ENCODE results near the gene ULK1.

The ULK1 gene

DNA sequence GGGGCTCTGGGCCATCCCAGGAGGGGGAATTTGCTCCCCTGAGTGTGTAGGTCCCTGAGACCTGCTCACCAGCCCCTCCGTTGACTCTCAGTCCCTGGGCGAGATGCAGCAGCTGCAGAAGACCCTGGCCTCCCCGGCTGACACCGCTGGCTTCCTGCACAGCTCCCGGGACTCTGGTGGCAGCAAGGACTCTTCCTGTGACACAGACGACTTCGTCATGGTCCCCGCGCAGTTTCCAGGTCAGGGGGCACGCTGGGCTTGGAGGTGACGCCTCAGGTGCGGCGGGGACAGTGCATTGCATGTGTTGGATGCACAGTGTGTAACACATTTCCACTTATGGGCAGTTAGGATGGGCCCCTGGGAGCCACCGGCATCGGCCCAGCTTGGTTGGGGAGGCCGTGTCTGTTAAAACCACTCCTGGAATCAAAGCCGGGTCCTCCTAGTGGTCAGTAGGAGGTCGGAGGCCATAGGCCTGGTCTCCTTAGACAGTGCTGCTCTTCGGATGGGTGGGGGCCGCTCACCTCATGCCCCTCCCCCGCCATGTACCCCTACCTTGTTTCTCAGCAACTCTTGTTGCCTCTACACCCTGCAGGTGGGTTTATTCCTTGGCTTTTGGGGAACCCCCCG lies 17.5 kb downstream of the ULK1 start:
- Histone ChIP-seq H3K4me2 (ENCODE audit: low read length, poor library complexity, severe bottlenecking) (no peak overlapping the region), H3K4me3 (ENCODE audit: insufficient read depth in 1 of 2, low read depth in 1 of 2, low read length in 2 of 2) (no peak overlapping the region), H4K8ac (ENCODE audit: low read length) (no peak overlapping the region), H3K23ac (ENCODE audit: low read length in 2 of 2) (no peak overlapping the region), H2BK15ac (ENCODE audit: low read depth, poor library complexity, severe bottlenecking) (no peak overlapping the region), H3K14ac (ENCODE audit: low read length in 2 of 2) (no peak overlapping the region), H4K91ac (ENCODE audit: low read length) (no peak overlapping the region), H2BK120ac (ENCODE audit: low read depth, low read length) (no peak overlapping the region), H3K4ac (ENCODE audit: low read depth in 1 of 2, low read length in 2 of 2) (no peak overlapping the region), H2BK5ac (ENCODE audit: low read depth, low read length, poor library complexity, severe bottlenecking) (no peak overlapping the region), H2BK12ac (ENCODE audit: low read length in 2 of 2) (no peak overlapping the region), H3K9me3 (ENCODE audit: control insufficient read depth, low read length) (no peaks in the 10 kb centered on the region), H2AK5ac (ENCODE audit: low read length, severe bottlenecking) (no peak overlapping the region), H3K4me1 (ENCODE audit: control insufficient read depth, insufficient read depth, low read depth, low read length) (peaks cover 32% of the 10 kb centered on the region), H3K36me3 (ENCODE audit: control insufficient read depth in 1 of 2, insufficient read depth in 2 of 2, low read depth in 1 of 2, low read length in 2 of 2) (peaks cover 60 to 93% of the 10 kb centered on the region in 2 experiments), H3K27ac (ENCODE audit: low read length, poor library complexity, severe bottlenecking) (no peak overlapping the region), H2AFZ (ENCODE audit: low read depth, low read length) (no peak overlapping the region), H3K18ac (ENCODE audit: low read depth in 1 of 2, low read length in 2 of 2) (no peak overlapping the region), H3K27me3 (ENCODE audit: control insufficient read depth in 1 of 2, insufficient read depth in 1 of 2, low read length in 2 of 2) (no peaks in the 10 kb centered on the region), H3K79me1 (replicated peaks; ENCODE audit: low read length, poor library complexity, severe bottlenecking) (peaks cover 43% of the 10 kb centered on the region), H3K9ac (ENCODE audit: low read length) (peak overlapping the region; percentile 22)
- no peak for DNase-seq
- WGBS = 91% methylated on average over 22 of the region's 22 CpGs

DNA sequence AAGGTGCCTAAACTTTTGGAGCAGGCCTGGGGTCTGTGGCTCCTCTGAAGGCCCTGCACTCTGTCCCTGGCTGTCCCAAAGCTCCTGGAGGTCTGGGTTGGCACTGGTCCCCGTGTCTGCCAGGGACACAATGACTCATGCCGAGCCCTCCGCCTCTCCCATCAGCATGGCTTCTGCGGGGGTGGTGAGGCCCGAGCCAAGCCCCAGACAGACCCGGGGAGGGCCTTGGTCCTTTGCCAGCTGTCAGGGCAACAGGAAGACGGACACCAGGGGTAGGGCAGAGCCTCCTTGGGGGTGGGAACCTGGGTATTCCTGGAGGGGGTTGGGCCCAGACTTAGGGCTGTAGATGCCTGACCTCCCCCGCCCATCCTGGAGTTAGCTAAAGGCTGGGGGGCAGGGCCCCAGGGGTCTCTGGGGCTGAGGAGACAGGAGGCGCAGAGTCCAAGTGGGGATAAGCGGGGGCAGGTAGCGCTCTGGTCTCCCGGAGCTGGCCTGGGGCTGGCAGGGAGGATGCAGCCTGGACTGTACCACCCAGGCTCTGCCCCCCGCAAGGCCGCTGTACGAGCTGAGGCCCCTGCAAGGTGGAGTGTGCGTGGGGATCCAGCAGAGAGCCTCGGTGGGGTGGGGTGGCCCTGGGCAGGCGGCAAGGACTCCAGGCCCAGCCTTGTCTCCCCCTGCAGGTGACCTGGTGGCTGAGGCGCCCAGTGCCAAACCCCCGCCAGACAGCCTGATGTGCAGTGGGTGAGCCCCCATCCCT lies 18.3 kb downstream of the ULK1 start:
- no peaks in the 10 kb centered on the region for H3K27me3 ChIP-seq (ENCODE audit: control insufficient read depth in 1 of 2, insufficient read depth in 1 of 2, low read length in 2 of 2)
- no peak overlapping the region for H2BK5ac ChIP-seq (ENCODE audit: low read depth, low read length, poor library complexity, severe bottlenecking)
- peak overlapping the region; percentile 55 for H2AK5ac ChIP-seq (ENCODE audit: low read length, severe bottlenecking)
- H3K4me3 ChIP-seq (ENCODE audit: insufficient read depth in 1 of 2, low read depth in 1 of 2, low read length in 2 of 2) = no peak overlapping the region
- peaks cover 32% of the 10 kb centered on the region for H3K4me1 ChIP-seq (ENCODE audit: control insufficient read depth, insufficient read depth, low read depth, low read length)
- peaks cover 38% of the 10 kb centered on the region for H3K79me1 ChIP-seq (replicated peaks; ENCODE audit: low read length, poor library complexity, severe bottlenecking)
- no peak overlapping the region for H2AFZ ChIP-seq (ENCODE audit: low read depth, low read length)
- H2BK15ac ChIP-seq (ENCODE audit: low read depth, poor library complexity, severe bottlenecking) = peak overlapping the region; percentile 21
- peak overlapping the region; percentile 22 for H3K9ac ChIP-seq (ENCODE audit: low read length)
- peak overlapping the region; percentile 65 for H4K91ac ChIP-seq (ENCODE audit: low read length)
- no peaks in the 10 kb centered on the region for H3K9me3 ChIP-seq (ENCODE audit: control insufficient read depth, low read length)
- no peak overlapping the region for H4K8ac ChIP-seq (ENCODE audit: low read length)
- H3K14ac ChIP-seq (ENCODE audit: low read length in 2 of 2) = peak overlapping the region in 1 of 2 experiments; percentile 26
- H3K23ac ChIP-seq (ENCODE audit: low read length in 2 of 2) = no peak overlapping the region
- H2BK12ac ChIP-seq (ENCODE audit: low read length in 2 of 2) = peak overlapping the region in 1 of 2 experiments; percentile 47
- peak overlapping the region; percentile 0 for H3K4me2 ChIP-seq (ENCODE audit: low read length, poor library complexity, severe bottlenecking)
- 73% methylated on average over 19 of the region's 20 CpGs for WGBS
- H3K4ac ChIP-seq (ENCODE audit: low read depth in 1 of 2, low read length in 2 of 2) = peak overlapping the region in 1 of 2 experiments; percentile 17
- no peak overlapping the region for H3K27ac ChIP-seq (ENCODE audit: low read length, poor library complexity, severe bottlenecking)
- H2BK120ac ChIP-seq (ENCODE audit: low read depth, low read length) = no peak overlapping the region
- H3K18ac ChIP-seq (ENCODE audit: low read depth in 1 of 2, low read length in 2 of 2) = peak overlapping the region in 1 of 2 experiments; percentile 68
- peak; percentile 74 for DNase-seq
- peaks cover 63 to 93% of the 10 kb centered on the region in 2 experiments for H3K36me3 ChIP-seq (ENCODE audit: control insufficient read depth in 1 of 2, insufficient read depth in 2 of 2, low read depth in 1 of 2, low read length in 2 of 2)

DNA sequence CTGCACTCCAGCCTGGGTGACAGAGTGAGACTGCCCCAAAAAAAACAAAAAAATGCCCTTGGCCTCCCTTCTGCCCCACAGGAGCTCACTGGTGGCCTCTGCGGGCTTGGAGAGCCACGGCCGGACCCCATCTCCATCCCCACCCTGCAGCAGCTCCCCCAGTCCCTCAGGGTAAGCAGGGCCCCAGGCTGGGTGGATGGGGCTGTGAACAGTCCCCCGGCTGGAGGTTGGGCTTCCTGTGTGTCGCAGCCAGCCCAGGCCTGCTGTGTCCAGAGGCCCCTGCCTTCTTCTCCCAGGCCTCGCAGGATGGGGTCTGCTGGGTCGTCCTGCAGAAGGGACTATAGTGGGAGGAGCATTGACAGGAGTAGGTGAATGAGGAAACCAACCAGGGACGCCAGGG lies 19.2 kb downstream of the ULK1 start:
- Histone ChIP-seq H4K91ac (ENCODE audit: low read length) (no peak overlapping the region), H2AFZ (ENCODE audit: low read depth, low read length) (no peak overlapping the region), H3K4ac (ENCODE audit: low read depth in 1 of 2, low read length in 2 of 2) (no peak overlapping the region), H3K4me1 (ENCODE audit: control insufficient read depth, insufficient read depth, low read depth, low read length) (peaks cover 32% of the 10 kb centered on the region), H3K18ac (ENCODE audit: low read depth in 1 of 2, low read length in 2 of 2) (no peak overlapping the region), H3K4me3 (ENCODE audit: insufficient read depth in 1 of 2, low read depth in 1 of 2, low read length in 2 of 2) (no peak overlapping the region), H3K27me3 (ENCODE audit: control insufficient read depth in 1 of 2, insufficient read depth in 1 of 2, low read length in 2 of 2) (no peaks in the 10 kb centered on the region), H3K27ac (ENCODE audit: low read length, poor library complexity, severe bottlenecking) (no peak overlapping the region), H3K4me2 (ENCODE audit: low read length, poor library complexity, severe bottlenecking) (no peak overlapping the region), H2BK5ac (ENCODE audit: low read depth, low read length, poor library complexity, severe bottlenecking) (no peak overlapping the region), H3K79me1 (replicated peaks; ENCODE audit: low read length, poor library complexity, severe bottlenecking) (peaks cover 30% of the 10 kb centered on the region), H3K36me3 (ENCODE audit: control insufficient read depth in 1 of 2, insufficient read depth in 2 of 2, low read depth in 1 of 2, low read length in 2 of 2) (peaks cover 65 to 93% of the 10 kb centered on the region in 2 experiments), H3K14ac (ENCODE audit: low read length in 2 of 2) (no peak overlapping the region), H2AK5ac (ENCODE audit: low read length, severe bottlenecking) (no peak overlapping the region), H2BK12ac (ENCODE audit: low read length in 2 of 2) (no peak overlapping the region), H3K9ac (ENCODE audit: low read length) (no peak overlapping the region), H2BK15ac (ENCODE audit: low read depth, poor library complexity, severe bottlenecking) (no peak overlapping the region), H4K8ac (ENCODE audit: low read length) (no peak overlapping the region), H3K23ac (ENCODE audit: low read length in 2 of 2) (no peak overlapping the region), H2BK120ac (ENCODE audit: low read depth, low read length) (no peak overlapping the region), H3K9me3 (ENCODE audit: control insufficient read depth, low read length) (no peaks in the 10 kb centered on the region)
- 87% methylated on average over 8 of the region's 8 CpGs for WGBS
- no peak for DNase-seq

DNA sequence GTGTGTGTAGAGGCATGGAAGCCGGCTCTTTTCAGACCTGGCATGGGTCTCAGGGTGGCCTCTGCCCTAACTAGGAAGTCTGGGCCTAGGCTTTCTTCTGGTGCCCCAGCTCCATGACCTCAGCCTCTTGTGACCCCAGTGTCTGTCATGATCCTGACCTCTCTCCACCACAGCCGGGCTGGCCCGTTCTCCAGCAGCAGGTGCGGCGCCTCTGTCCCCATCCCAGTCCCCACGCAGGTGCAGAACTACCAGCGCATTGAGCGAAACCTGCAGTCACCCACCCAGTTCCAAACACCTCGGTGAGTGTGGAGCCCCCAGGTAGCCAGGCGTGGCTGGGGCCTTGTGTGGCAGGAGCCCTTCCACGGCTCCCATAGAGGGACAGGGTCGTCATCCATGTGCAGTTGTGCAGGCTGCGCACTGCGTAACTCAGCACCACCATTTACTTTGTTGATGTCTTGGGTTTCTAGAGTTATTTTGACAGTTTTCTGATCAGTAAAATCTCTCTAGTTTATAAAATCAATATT lies 19.8 kb downstream of the ULK1 start:
- Histone ChIP-seq H3K9ac (ENCODE audit: low read length) (no peak overlapping the region), H3K9me3 (ENCODE audit: control insufficient read depth, low read length) (no peaks in the 10 kb centered on the region), H3K23ac (ENCODE audit: low read length in 2 of 2) (no peak overlapping the region), H4K91ac (ENCODE audit: low read length) (no peak overlapping the region), H3K4me2 (ENCODE audit: low read length, poor library complexity, severe bottlenecking) (no peak overlapping the region), H2BK15ac (ENCODE audit: low read depth, poor library complexity, severe bottlenecking) (no peak overlapping the region), H3K14ac (ENCODE audit: low read length in 2 of 2) (no peak overlapping the region), H3K4me3 (ENCODE audit: insufficient read depth in 1 of 2, low read depth in 1 of 2, low read length in 2 of 2) (no peak overlapping the region), H2AK5ac (ENCODE audit: low read length, severe bottlenecking) (no peak overlapping the region), H3K4ac (ENCODE audit: low read depth in 1 of 2, low read length in 2 of 2) (no peak overlapping the region), H2AFZ (ENCODE audit: low read depth, low read length) (no peak overlapping the region), H3K27ac (ENCODE audit: low read length, poor library complexity, severe bottlenecking) (no peak overlapping the region), H3K36me3 (ENCODE audit: control insufficient read depth in 1 of 2, insufficient read depth in 2 of 2, low read depth in 1 of 2, low read length in 2 of 2) (peaks cover 65 to 93% of the 10 kb centered on the region in 2 experiments), H3K18ac (ENCODE audit: low read depth in 1 of 2, low read length in 2 of 2) (no peak overlapping the region), H3K27me3 (ENCODE audit: control insufficient read depth in 1 of 2, insufficient read depth in 1 of 2, low read length in 2 of 2) (no peaks in the 10 kb centered on the region), H2BK120ac (ENCODE audit: low read depth, low read length) (no peak overlapping the region), H3K79me1 (replicated peaks; ENCODE audit: low read length, poor library complexity, severe bottlenecking) (peaks cover 24% of the 10 kb centered on the region), H3K4me1 (ENCODE audit: control insufficient read depth, insufficient read depth, low read depth, low read length) (peaks cover 32% of the 10 kb centered on the region), H2BK12ac (ENCODE audit: low read length in 2 of 2) (no peak overlapping the region), H4K8ac (ENCODE audit: low read length) (no peak overlapping the region), H2BK5ac (ENCODE audit: low read depth, low read length, poor library complexity, severe bottlenecking) (no peak overlapping the region)
- DNase-seq = no peak
- 97% methylated on average over 13 of the region's 14 CpGs for WGBS

Data from mesenchymal stem cell (in vitro differentiated cells and primary cell).